ENCODE data around the gene TM2D1.

TM2D1 gene

GRCh38 chr1:61648983-61649742 lies 75.8 kb downstream of the TM2D1 start:
- Histone ChIP-seq H3K4me2 (ENCODE audit: low read length) (no peak overlapping the region), H3K79me2 (ENCODE audit: control insufficient read depth, low read length) (no peaks in the 10 kb centered on the region), H3K27me3 (ENCODE audit: control insufficient read depth, low read length) (no peaks in the 10 kb centered on the region), H3K4me3 (ENCODE audit: low read length) (no peak overlapping the region), H3F3A (ENCODE audit: control insufficient read depth, insufficient read depth) (no peaks in the 10 kb centered on the region), H3K9me3 (ENCODE audit: control insufficient read depth, insufficient read depth, low read length) (no peaks in the 10 kb centered on the region), H3K36me3 (ENCODE audit: control insufficient read depth, low read length) (no peaks in the 10 kb centered on the region), H3K4me1 (ENCODE audit: control insufficient read depth, low read length) (no peaks in the 10 kb centered on the region), H3K27ac (ENCODE audit: low read depth, low read length) (no peak overlapping the region), H4K20me1 (ENCODE audit: control insufficient read depth, insufficient read depth, low read depth, low read length) (no peaks in the 10 kb centered on the region), H3K9me2 (replicated peaks; ENCODE audit: control insufficient read depth, low read length) (no peaks in the 10 kb centered on the region)
- TF ChIP-seq CTCF (IDR thresholded peaks at IDR 0.05; ENCODE audit: low read depth, low read length, poor library complexity, severe bottlenecking) (no peak), EZH2phosphoT487 (IDR thresholded peaks at IDR 0.05; ENCODE audit: borderline replicate concordance, low read length) (no peak)

GRCh38 chr1:61647142-61647541 lies 77.8 kb downstream of the TM2D1 start:
- Histone ChIP-seq H4K20me1 (ENCODE audit: control insufficient read depth, insufficient read depth, low read depth, low read length) (no peaks in the 10 kb centered on the region), H3K27ac (ENCODE audit: low read depth, low read length) (no peak overlapping the region), H3K36me3 (ENCODE audit: control insufficient read depth, low read length) (no peaks in the 10 kb centered on the region), H3F3A (ENCODE audit: control insufficient read depth, insufficient read depth) (no peaks in the 10 kb centered on the region), H3K9me2 (replicated peaks; ENCODE audit: control insufficient read depth, low read length) (no peaks in the 10 kb centered on the region), H3K4me3 (ENCODE audit: low read length) (no peak overlapping the region), H3K9me3 (ENCODE audit: control insufficient read depth, insufficient read depth, low read length) (no peaks in the 10 kb centered on the region), H3K4me2 (ENCODE audit: low read length) (no peak overlapping the region), H3K27me3 (ENCODE audit: control insufficient read depth, low read length) (no peaks in the 10 kb centered on the region), H3K4me1 (ENCODE audit: control insufficient read depth, low read length) (peaks cover under 1% of the 10 kb centered on the region; the same call in 1 of the 2 replicates), H3K79me2 (ENCODE audit: control insufficient read depth, low read length) (no peaks in the 10 kb centered on the region)
- no peak for TF ChIP-seq CTCF (IDR thresholded peaks at IDR 0.05; ENCODE audit: low read depth, low read length, poor library complexity, severe bottlenecking)
- TF ChIP-seq EZH2phosphoT487 (IDR thresholded peaks at IDR 0.05; ENCODE audit: borderline replicate concordance, low read length) = no peak

GRCh38 chr1:61645476-61645875 lies 79.5 kb downstream of the TM2D1 start:
- no peak overlapping the region for H3K4me2 ChIP-seq (ENCODE audit: low read length)
- TF ChIP-seq EZH2phosphoT487 (IDR thresholded peaks at IDR 0.05; ENCODE audit: borderline replicate concordance, low read length) (no peak), CTCF (IDR thresholded peaks at IDR 0.05; ENCODE audit: low read depth, low read length, poor library complexity, severe bottlenecking) (no peak)
- H3K79me2 ChIP-seq (ENCODE audit: control insufficient read depth, low read length) = no peaks in the 10 kb centered on the region
- H3K9me3 ChIP-seq (ENCODE audit: control insufficient read depth, insufficient read depth, low read length) = no peaks in the 10 kb centered on the region
- H3F3A ChIP-seq (ENCODE audit: control insufficient read depth, insufficient read depth) = no peaks in the 10 kb centered on the region
- no peaks in the 10 kb centered on the region for H4K20me1 ChIP-seq (ENCODE audit: control insufficient read depth, insufficient read depth, low read depth, low read length)
- no peaks in the 10 kb centered on the region for H3K36me3 ChIP-seq (ENCODE audit: control insufficient read depth, low read length)
- H3K4me3 ChIP-seq (ENCODE audit: low read length) = no peak overlapping the region
- H3K27ac ChIP-seq (ENCODE audit: low read depth, low read length) = no peak overlapping the region
- H3K27me3 ChIP-seq (ENCODE audit: control insufficient read depth, low read length) = no peaks in the 10 kb centered on the region
- H3K9me2 ChIP-seq (replicated peaks; ENCODE audit: control insufficient read depth, low read length) = no peaks in the 10 kb centered on the region
- peaks cover 9% of the 10 kb centered on the region for H3K4me1 ChIP-seq (ENCODE audit: control insufficient read depth, low read length)
